ENCODE results near the gene RNASEH2B.

RNASEH2B gene

DNA sequence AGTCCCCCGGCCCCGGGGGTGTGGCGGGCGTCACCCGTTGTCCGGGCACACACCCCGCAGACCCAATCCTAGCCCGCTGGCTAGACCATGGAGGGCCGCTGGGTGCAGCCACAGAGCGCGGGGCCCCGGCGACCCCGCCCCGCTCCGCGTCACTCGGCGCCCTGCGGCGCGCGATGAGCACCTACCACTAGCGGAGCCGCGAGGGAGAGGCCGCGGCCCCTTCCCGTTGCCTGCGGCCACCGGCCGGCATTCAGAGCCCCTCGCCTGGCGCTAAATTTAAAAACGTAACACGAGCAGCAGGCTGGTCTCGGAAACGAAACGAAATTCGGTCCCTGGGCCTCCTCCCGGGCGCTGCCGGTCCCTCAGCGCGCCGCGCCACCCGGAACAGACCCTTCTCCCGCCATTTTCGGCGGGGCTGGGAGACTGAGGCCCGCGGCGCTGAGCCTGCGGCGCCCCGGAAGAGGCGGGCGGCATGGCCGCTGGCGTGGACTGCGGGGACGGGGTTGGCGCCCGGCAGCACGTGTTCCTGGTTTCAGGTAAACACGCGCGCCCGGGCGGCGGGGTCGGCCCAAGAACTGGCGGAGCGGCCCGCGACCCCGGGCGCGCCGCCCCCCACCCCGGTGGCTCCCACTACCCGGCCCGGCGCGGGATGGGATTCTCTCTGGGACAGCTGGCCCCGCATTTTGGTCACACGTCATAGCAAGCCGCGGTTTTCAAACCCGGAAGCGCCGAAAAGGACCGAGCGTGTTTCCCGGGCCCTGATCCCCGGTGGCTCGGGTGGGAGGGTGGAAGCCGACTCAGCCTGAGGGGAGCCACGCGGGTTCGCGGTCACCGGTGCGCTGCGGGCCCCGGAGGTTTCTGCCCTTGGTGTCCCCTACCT lies at the start of gene RNASEH2B:
Gene RNASEH2B, plus strand, starts transcription at position 187 of the 880 bp plus-strand sequence. Its CDS starts 286 bp downstream, at position 473.
- peak; percentile 37 to 58 for DNase-seq

GRCh38 chr13:50864492-50864891 lies 45.1 kb upstream of the RNASEH2B start:
- DNase-seq, result no peak

- DNase-seq, result no peak
These were observed 42.6 kb upstream of the RNASEH2B start for GRCh38 chr13:50866817-50867636.

DNA sequence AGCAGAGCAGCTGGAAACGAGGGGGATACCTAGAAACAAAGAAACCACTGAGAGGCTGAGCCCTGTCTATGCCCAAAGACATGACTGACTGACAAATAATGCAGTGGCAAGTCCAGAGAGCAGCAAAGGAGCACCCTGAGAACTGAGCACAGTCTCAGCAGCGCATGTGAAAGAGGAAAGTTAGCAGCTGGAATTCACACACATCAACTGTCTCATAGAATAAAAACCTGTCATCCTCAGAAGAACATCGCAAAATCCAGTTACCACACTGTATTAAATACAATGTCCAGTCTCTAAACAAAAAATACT lies 42.0 kb upstream of the RNASEH2B start:
- DNase-seq, result no peak

DNA sequence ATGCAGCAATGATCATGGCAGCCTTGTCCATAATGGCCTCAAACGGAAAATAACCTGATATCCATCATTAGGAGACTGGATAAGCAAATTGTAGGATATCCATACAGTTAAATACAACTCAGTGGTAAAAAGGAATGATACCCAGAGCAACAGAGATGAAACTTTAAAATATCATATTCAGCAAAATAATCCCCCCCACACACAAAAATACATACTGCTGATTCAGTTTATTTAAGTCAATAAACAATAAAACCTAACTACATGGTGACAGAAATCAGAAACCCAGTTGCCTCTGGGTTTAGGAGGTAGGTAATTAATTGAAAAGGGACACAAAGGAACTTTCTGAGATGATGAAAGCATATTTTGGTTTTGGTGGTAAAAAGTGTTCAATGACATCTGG lies 38.2 kb upstream of the RNASEH2B start:
- no peak for DNase-seq

DNA sequence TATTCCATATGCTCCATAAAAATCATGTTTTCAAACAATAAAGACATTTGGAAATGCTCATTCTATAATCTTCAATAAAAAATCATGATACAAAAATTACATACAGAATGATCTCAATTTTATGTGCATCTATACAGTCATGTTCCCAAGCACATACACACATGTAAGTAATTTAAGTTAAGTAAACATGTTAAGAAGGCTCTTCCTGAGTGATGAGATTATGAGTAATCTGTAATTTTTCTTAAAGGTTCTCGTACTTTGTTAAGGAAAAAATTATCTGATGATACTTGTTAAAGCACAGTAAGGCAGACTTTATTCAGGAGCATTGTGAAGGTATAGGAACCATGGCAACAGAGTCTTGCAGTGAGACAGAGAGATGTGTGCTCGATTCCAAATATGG lies 36.1 kb upstream of the RNASEH2B start:
- DNase-seq, result no peak

DNA sequence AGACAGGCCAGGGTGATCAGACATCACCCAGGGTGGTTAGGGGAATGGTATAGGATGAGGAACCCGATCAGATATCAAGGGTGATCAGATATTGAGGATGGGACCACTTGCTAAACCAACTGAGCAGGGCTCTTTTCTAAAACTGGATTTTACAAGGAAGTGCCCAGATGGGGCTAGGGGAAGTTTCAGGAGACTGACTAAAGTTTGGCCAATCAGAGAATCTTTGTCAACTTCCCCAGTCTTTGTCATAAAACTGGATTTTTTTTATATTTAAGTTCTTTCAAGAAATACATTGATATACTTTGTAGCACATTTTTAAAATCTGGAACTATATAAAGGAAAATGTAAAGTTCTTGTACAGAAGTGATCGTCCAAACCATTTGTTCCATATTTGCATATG lies 35.6 kb upstream of the RNASEH2B start:
- no peak for DNase-seq

- no peak for DNase-seq
These were observed 26.7 kb upstream of the RNASEH2B start for GRCh38 chr13:50882816-50883435.

DNA sequence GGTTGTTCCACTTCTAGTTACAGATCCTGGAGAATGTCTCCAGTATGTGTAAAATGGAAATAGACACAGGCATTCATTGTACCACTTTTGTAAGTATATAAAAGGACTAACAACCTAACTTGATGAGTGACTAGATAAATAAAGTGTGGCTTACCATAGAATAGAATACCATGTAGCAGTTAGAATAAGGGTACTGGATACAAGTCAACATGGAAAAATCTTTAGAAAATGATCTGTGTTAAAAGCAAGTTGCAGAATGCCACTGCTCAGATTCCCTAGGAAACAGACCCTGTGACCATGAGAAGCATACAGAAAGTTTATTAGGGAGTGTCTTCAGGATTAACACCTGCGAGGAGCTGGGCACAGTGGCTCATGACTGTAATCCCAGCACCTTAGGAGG lies 25.9 kb upstream of the RNASEH2B start:
- DNase-seq, result no peak

- no peak for DNase-seq
These were observed 25.3 kb upstream of the RNASEH2B start for GRCh38 chr13:50884265-50884664.

GRCh38 chr13:50887151-50887550 lies 22.4 kb upstream of the RNASEH2B start:
- DNase-seq, result no peak

DNA sequence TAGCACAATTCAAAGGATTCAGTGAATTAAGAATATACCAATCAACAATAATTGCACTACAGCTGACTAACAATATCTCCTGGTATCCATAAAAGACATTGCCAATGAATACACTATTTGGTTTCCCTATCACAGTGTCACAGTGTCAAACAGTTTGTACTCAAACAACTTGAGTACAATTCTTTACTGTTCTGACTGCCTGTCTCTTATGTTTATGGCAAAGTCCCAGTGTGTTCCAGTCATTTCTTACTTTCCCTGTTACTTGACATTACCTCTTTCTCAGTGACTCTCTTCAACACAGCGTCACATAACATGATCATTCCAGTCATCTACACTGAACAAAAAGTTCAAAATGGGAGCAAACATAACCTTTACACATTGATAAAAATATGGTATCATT lies 21.2 kb upstream of the RNASEH2B start:
- no peak for DNase-seq

- no peak for DNase-seq
These were observed 20.3 kb upstream of the RNASEH2B start for GRCh38 chr13:50889317-50889716.

GRCh38 chr13:50891206-50891605 lies 18.4 kb upstream of the RNASEH2B start:
- DNase-seq, result no peak

- no peak for DNase-seq
These were observed 17.2 kb upstream of the RNASEH2B start for GRCh38 chr13:50892210-50892944.

GRCh38 chr13:50893211-50893852 lies 16.3 kb upstream of the RNASEH2B start:
- DNase-seq, result no peak

DNA sequence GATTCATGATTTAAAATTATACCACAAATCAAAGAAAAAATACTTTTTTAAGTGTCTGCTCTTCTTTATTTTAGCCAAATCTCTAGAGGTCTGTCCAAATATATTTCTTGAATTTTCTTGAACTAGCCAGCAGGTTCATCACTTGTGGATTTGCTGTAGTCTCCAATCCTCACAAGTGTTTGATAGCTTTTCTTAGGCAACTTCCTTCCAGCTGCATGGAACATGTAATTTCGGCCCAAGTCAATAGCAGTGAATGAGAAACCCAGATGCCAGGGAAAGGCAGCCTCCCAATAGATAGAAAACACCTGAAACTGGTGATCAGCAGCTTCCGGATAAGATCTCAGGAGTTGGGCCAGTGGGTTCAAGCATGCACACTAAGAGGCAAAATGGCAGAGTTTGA lies 15.6 kb upstream of the RNASEH2B start:
- DNase-seq, result no peak

GRCh38 chr13:50894504-50894903 lies 15.1 kb upstream of the RNASEH2B start:
- no peak for DNase-seq

DNA sequence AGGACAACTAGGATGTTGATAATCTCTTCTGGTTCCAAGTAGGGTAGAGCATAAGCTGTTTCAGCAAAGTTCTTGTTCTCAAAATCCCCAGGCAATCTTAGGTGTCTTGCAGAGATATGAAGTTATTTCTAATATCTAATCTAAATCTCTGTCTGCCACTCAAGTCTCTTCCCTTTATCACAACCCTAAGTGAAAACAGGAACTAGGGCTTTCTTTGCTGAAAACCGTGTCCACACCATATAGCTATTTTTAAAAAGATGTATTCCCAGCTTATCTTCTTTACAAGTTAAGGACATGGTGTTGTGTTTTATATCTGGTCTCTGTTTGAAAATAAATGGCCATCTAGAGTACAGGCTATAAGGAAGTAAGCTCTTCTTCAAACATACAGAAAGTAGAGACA lies 11.3 kb upstream of the RNASEH2B start:
- no peak for DNase-seq

DNA sequence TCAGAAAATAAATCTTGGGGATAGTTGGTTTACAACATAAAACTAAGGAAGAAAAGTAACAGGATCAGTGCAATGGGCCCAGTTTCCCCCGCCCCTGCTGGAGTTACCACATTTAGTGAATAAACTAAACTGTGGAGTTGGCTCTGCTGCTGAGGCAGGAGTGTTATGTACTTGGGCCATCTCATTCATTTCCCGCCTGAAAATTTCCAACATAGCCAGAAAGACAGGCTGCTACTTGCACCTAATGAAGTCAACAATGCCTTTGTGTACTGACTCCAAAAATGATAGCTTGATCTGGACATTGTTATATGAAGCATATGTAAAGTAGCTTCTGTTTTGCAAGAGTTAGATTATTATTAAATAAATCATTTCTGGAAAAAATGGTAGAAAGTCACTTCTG lies 7.9 kb upstream of the RNASEH2B start:
- DNase-seq, result no peak

DNA sequence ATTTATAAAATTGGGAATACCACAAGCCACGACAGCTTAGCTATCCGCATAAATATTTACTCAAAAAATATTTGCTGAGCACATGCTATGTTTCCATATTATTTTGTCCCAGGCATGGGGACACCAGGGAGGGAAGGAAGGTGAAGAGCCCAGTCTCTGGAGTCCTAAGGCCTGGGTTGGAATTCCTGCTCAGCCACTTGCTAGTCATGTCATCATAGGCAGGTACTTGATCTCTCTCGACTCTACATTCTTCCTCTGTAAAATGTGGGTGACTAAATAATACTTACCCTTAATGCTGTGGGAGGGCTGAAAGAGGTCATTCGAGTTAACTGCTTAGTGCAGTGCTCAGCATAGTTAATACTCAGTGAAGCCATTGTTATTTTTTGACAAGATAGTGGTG lies 4.3 kb upstream of the RNASEH2B start:
- no peak for DNase-seq

- no peak for DNase-seq
These were observed 1.8 kb upstream of the RNASEH2B start for GRCh38 chr13:50907781-50908180.

DNA sequence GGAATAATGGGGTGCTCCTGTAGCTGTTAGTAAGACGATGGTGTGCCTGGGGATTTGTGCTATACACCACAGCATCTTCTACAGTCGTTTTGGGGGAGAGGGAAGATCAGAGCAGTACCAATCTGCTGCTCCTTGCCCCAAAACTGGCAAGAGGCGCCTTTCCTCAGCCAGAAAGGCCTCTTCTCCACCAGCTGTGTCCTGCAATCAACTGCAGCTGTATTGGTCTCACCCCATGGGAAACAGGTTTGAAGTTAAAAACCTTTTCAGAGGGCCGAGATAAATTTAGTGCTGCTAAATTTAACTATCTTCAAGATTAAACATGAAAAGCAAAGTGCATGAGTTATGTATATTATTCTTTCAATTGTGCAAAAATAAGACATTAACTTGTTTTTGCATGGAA lies 1.2 kb upstream of the RNASEH2B start:
- no peak for DNase-seq

Measured in NCI-H187 (cell line).